ENCODE measurements around the gene HPS4.

- TF ChIP-seq, protein P1, sequence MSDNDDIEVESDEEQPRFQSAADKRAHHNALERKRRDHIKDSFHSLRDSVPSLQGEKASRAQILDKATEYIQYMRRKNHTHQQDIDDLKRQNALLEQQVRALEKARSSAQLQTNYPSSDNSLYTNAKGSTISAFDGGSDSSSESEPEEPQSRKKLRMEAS (IDR thresholded peaks at IDR 0.05; ENCODE audit: low read depth), result no peak
- TF ChIP-seq RFX5 (IDR thresholded peaks at IDR 0.05; ENCODE audit: low read length), result no peak
- TF ChIP-seq, protein P2, sequence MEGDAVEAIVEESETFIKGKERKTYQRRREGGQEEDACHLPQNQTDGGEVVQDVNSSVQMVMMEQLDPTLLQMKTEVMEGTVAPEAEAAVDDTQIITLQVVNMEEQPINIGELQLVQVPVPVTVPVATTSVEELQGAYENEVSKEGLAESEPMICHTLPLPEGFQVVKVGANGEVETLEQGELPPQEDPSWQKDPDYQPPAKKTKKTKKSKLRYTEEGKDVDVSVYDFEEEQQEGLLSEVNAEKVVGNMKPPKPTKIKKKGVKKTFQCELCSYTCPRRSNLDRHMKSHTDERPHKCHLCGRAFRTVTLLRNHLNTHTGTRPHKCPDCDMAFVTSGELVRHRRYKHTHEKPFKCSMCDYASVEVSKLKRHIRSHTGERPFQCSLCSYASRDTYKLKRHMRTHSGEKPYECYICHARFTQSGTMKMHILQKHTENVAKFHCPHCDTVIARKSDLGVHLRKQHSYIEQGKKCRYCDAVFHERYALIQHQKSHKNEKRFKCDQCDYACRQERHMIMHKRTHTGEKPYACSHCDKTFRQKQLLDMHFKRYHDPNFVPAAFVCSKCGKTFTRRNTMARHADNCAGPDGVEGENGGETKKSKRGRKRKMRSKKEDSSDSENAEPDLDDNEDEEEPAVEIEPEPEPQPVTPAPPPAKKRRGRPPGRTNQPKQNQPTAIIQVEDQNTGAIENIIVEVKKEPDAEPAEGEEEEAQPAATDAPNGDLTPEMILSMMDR (IDR thresholded peaks at IDR 0.05), result no peak
- TF ChIP-seq CHD2 (IDR thresholded peaks at IDR 0.05; ENCODE audit: low read length, partially characterized antibody), result no peak
- TF ChIP-seq EZH2phosphoT487 (IDR thresholded peaks at IDR 0.05; ENCODE audit: borderline replicate concordance, low read depth), result no peak
- no peak for TF ChIP-seq RAD21 (IDR thresholded peaks at IDR 0.05; ENCODE audit: low read length)
Measured at GRCh38 chr22:26410386-26410785, 73.2 kb downstream of the HPS4 start.

Measured in SK-N-SH (cell line).